Measurements from ENCODE around the gene SLC13A4. TPM values are rescaled to one million over a fixed set of nuclear protein-coding genes. Genes with fewer than 3 reads are reported as not detected.
"Not testable (repeated sequence)": the region's sequence is repeated elsewhere in the genome, so short reads cannot be mapped to it uniquely, and the experiment has no call there.

Gene SLC13A4
- total RNA-seq, 5 donors from 2014 or later (not counting 1 experiment from before 2014, with no cell fraction given): not detected

GRCh38 chr7:135648235-135648634 is 79.8 kb downstream of the SLC13A4 start:
- H3K36me3 ChIP-seq (ENCODE audit: control insufficient read depth in 2 of 2, extremely low read depth in 1 of 2, insufficient read depth in 1 of 2, low read length in 1 of 2): peaks cover 0 to 44% of the 10 kb centered on the region in 2 donors
- H3K4me1 ChIP-seq (ENCODE audit: control insufficient read depth in 1 of 2, extremely low read depth in 1 of 2, insufficient read depth in 2 of 2, low read length in 2 of 2): no peaks in the 10 kb centered on the region
- 100% methylated on average over 1 of the region's 7 CpGs for WGBS (ENCODE audit: insufficient coverage)
- no peaks in the 10 kb centered on the region for H3K9me3 Mint-ChIP-seq
- no peak overlapping the region for H3K27ac Mint-ChIP-seq
- H3K27me3 ChIP-seq (replicated peaks in 1 of 2; ENCODE audit: control insufficient read depth in 2 of 2, extremely low read depth in 1 of 2, insufficient read depth in 2 of 2, low read length in 1 of 2): no peaks in the 10 kb centered on the region
- no peak overlapping the region for H3K4me3 Mint-ChIP-seq
- no peaks in the 10 kb centered on the region for H3K27me3 Mint-ChIP-seq
- H3K4me1 Mint-ChIP-seq: peaks cover 0 to 8% (median 0%) of the 10 kb centered on the region in 3 donors
- H3K4me3 ChIP-seq (ENCODE audit: control insufficient read depth in 1 of 2, extremely low read depth in 1 of 2, low read length in 1 of 2): no peak overlapping the region
- H3K9me3 ChIP-seq: no peaks in the 10 kb centered on the region
- H3K36me3 Mint-ChIP-seq: peaks cover 26% of the 10 kb centered on the region
- ChIA-PET POLR2A (no interaction called here), CTCF (no interaction called here)
- no peak for ATAC-seq (replicated peaks in 1 of 4)
- no peak overlapping the region for H3K27ac ChIP-seq (ENCODE audit: low read length)
- DNase-seq: no peak

- POLR2A ChIA-PET: no interaction called here
- Mint-ChIP-seq H3K9me3 (no peaks in the 10 kb centered on the region), H3K4me3 (no peak overlapping the region), H3K27me3 (no peaks in the 10 kb centered on the region), H3K27ac (no peak overlapping the region), H3K4me1 (peaks cover 0 to 8% (median 0%) of the 10 kb centered on the region in 3 donors), H3K36me3 (peaks cover 28% of the 10 kb centered on the region)
- CTCF ChIA-PET: interaction anchor here in 1 of 2 donors (5.4 kb wide), 1 partner anchor 373 kb away, joined by 55 read pairs; no protein-coding TSS in a partner anchor
- no CpG with 5 or more reads among the region's 1 CpG for WGBS (ENCODE audit: insufficient coverage)
- DNase-seq: no peak
- Histone ChIP-seq H3K27ac (ENCODE audit: low read length) (no peak overlapping the region), H3K36me3 (ENCODE audit: control insufficient read depth in 2 of 2, extremely low read depth in 1 of 2, insufficient read depth in 1 of 2, low read length in 1 of 2) (peaks cover 0 to 49% of the 10 kb centered on the region in 2 donors), H3K4me1 (ENCODE audit: control insufficient read depth in 1 of 2, extremely low read depth in 1 of 2, insufficient read depth in 2 of 2, low read length in 2 of 2) (no peaks in the 10 kb centered on the region), H3K9me3 (no peaks in the 10 kb centered on the region), H3K27me3 (replicated peaks in 1 of 2; ENCODE audit: control insufficient read depth in 2 of 2, extremely low read depth in 1 of 2, insufficient read depth in 2 of 2, low read length in 1 of 2) (no peaks in the 10 kb centered on the region), H3K4me3 (ENCODE audit: control insufficient read depth in 1 of 2, extremely low read depth in 1 of 2, low read length in 1 of 2) (no peak overlapping the region)
- ATAC-seq (replicated peaks in 1 of 4): no peak
These were observed 80.2 kb downstream of the SLC13A4 start for GRCh38 chr7:135647755-135648154.

GRCh38 chr7:135645296-135645904 is 82.6 kb downstream of the SLC13A4 start:
- ChIA-PET POLR2A (interaction anchor here (0.6 to 0.7 kb wide), 2 partner anchors 8 to 76 kb away, joined by 3 read pairs; no protein-coding TSS in a partner anchor), CTCF (interaction anchor here (0.6 to 5.4 kb wide), 22 partner anchors 10 to 402 kb away, joined by 3 to 55 read pairs (median 4); partner anchors contain the start of gene STMP1 (in 1 of the 2))
- peaks cover 41% of the 10 kb centered on the region for H3K36me3 Mint-ChIP-seq
- H3K27me3 ChIP-seq (replicated peaks in 1 of 2; ENCODE audit: control insufficient read depth in 2 of 2, extremely low read depth in 1 of 2, insufficient read depth in 2 of 2, low read length in 1 of 2): no peaks in the 10 kb centered on the region
- peaks cover 8 to 65% of the 10 kb centered on the region in 2 donors for H3K36me3 ChIP-seq (ENCODE audit: control insufficient read depth in 2 of 2, extremely low read depth in 1 of 2, insufficient read depth in 1 of 2, low read length in 1 of 2)
- H3K27ac ChIP-seq (ENCODE audit: low read length): no peak overlapping the region
- 67% methylated on average over 3 of the region's 6 CpGs for WGBS (ENCODE audit: insufficient coverage)
- no peaks in the 10 kb centered on the region for H3K4me1 ChIP-seq (ENCODE audit: control insufficient read depth in 1 of 2, extremely low read depth in 1 of 2, insufficient read depth in 2 of 2, low read length in 2 of 2)
- H3K27ac Mint-ChIP-seq: no peak overlapping the region
- H3K4me1 Mint-ChIP-seq: peaks cover 0 to 8% (median 0%) of the 10 kb centered on the region in 3 donors
- H3K9me3 ChIP-seq: no peaks in the 10 kb centered on the region
- H3K27me3 Mint-ChIP-seq: no peaks in the 10 kb centered on the region
- H3K9me3 Mint-ChIP-seq: no peaks in the 10 kb centered on the region
- DNase-seq (peak in 8 of 35 experiments; percentile 3 to 62 (median 13)), ATAC-seq (replicated peaks in 1 of 4) (peak; percentile 68 to 73 (median 70))
- H3K4me3 ChIP-seq (ENCODE audit: control insufficient read depth in 1 of 2, extremely low read depth in 1 of 2, low read length in 1 of 2): no peak overlapping the region
- no peak overlapping the region for H3K4me3 Mint-ChIP-seq

- CTCF ChIA-PET: interaction anchor here (1.0 to 5.4 kb wide), 18 partner anchors 9 to 403 kb away, joined by 3 to 55 read pairs (median 5); partner anchors contain the start of gene STMP1 (in 1 of the 2)
- WGBS (ENCODE audit: insufficient coverage): no CpG with 5 or more reads among the region's 3 CpGs
- peaks cover 46% of the 10 kb centered on the region for H3K36me3 Mint-ChIP-seq
These were observed 83.3 kb downstream of the SLC13A4 start for GRCh38 chr7:135644729-135645128.

GRCh38 chr7:135644154-135644553 is 83.8 kb downstream of the SLC13A4 start:
- H3K4me1 Mint-ChIP-seq: peaks cover 0 to 8% (median 0%) of the 10 kb centered on the region in 3 donors
- H3K27me3 ChIP-seq (replicated peaks in 1 of 2; ENCODE audit: control insufficient read depth in 2 of 2, extremely low read depth in 1 of 2, insufficient read depth in 2 of 2, low read length in 1 of 2): no peaks in the 10 kb centered on the region
- H3K27me3 Mint-ChIP-seq: no peaks in the 10 kb centered on the region
- H3K4me3 ChIP-seq (ENCODE audit: control insufficient read depth in 1 of 2, extremely low read depth in 1 of 2, low read length in 1 of 2): no peak overlapping the region
- no peak overlapping the region for H3K27ac ChIP-seq (ENCODE audit: low read length)
- no peak overlapping the region for H3K4me3 Mint-ChIP-seq
- no peak for ATAC-seq (replicated peaks in 1 of 4)
- H3K9me3 ChIP-seq: no peaks in the 10 kb centered on the region
- H3K4me1 ChIP-seq (ENCODE audit: control insufficient read depth in 1 of 2, extremely low read depth in 1 of 2, insufficient read depth in 2 of 2, low read length in 2 of 2): no peaks in the 10 kb centered on the region
- H3K36me3 Mint-ChIP-seq: peaks cover 46% of the 10 kb centered on the region
- ChIA-PET CTCF (interaction anchor here (0.6 to 5.4 kb wide), 10 partner anchors 8 to 370 kb away, joined by 3 to 55 read pairs (median 6); no protein-coding TSS in a partner anchor), POLR2A (no interaction called here)
- no peak overlapping the region for H3K27ac Mint-ChIP-seq
- WGBS (ENCODE audit: insufficient coverage): 83% methylated on average over 3 of the region's 3 CpGs
- H3K36me3 ChIP-seq (ENCODE audit: control insufficient read depth in 2 of 2, extremely low read depth in 1 of 2, insufficient read depth in 1 of 2, low read length in 1 of 2): peaks cover 8 to 75% of the 10 kb centered on the region in 2 donors
- H3K9me3 Mint-ChIP-seq: no peaks in the 10 kb centered on the region
- no peak for DNase-seq

More at GRCh38 chr7:135644729-135645128, 83.3 kb downstream of the SLC13A4 start:
- Histone ChIP-seq H3K27me3 (replicated peaks in 1 of 2; ENCODE audit: control insufficient read depth in 2 of 2, extremely low read depth in 1 of 2, insufficient read depth in 2 of 2, low read length in 1 of 2) (no peaks in the 10 kb centered on the region), H3K4me3 (ENCODE audit: control insufficient read depth in 1 of 2, extremely low read depth in 1 of 2, low read length in 1 of 2) (no peak overlapping the region), H3K4me1 (ENCODE audit: control insufficient read depth in 1 of 2, extremely low read depth in 1 of 2, insufficient read depth in 2 of 2, low read length in 2 of 2) (no peaks in the 10 kb centered on the region), H3K9me3 (no peaks in the 10 kb centered on the region), H3K36me3 (ENCODE audit: control insufficient read depth in 2 of 2, extremely low read depth in 1 of 2, insufficient read depth in 1 of 2, low read length in 1 of 2) (peaks cover 8 to 69% of the 10 kb centered on the region in 2 donors), H3K27ac (ENCODE audit: low read length) (no peak overlapping the region)
- POLR2A ChIA-PET: interaction anchor here in 1 of 2 donors (0.6 kb wide), 1 partner anchor 14 kb away, joined by 3 read pairs; no protein-coding TSS in a partner anchor
- DNase-seq (no peak), ATAC-seq (replicated peaks in 1 of 4) (no peak)
- peaks cover 0 to 8% (median 0%) of the 10 kb centered on the region in 3 donors for H3K4me1 Mint-ChIP-seq
- H3K4me3 Mint-ChIP-seq: no peak overlapping the region
- no peak overlapping the region for H3K27ac Mint-ChIP-seq
- no peaks in the 10 kb centered on the region for H3K9me3 Mint-ChIP-seq
- no peaks in the 10 kb centered on the region for H3K27me3 Mint-ChIP-seq

- H3K4me1 ChIP-seq (ENCODE audit: control insufficient read depth in 1 of 2, extremely low read depth in 1 of 2, insufficient read depth in 2 of 2, low read length in 2 of 2); H3K4me3 ChIP-seq (ENCODE audit: control insufficient read depth in 1 of 2, extremely low read depth in 1 of 2, low read length in 1 of 2); H3K27ac ChIP-seq (ENCODE audit: low read length); H3K4me3 Mint-ChIP-seq; H3K27ac Mint-ChIP-seq; POLR2A ChIA-PET; H3K27me3 Mint-ChIP-seq; H3K4me1 Mint-ChIP-seq; DNase-seq; ATAC-seq (replicated peaks in 1 of 4); H3K9me3 Mint-ChIP-seq; H3K9me3 ChIP-seq; H3K27me3 ChIP-seq (replicated peaks in 1 of 2; ENCODE audit: control insufficient read depth in 2 of 2, extremely low read depth in 1 of 2, insufficient read depth in 2 of 2, low read length in 1 of 2): not testable (repeated sequence)
- CTCF ChIA-PET: interaction anchor here in 1 of 2 donors (1.3 kb wide), 1 partner anchor 365 kb away, joined by 3 read pairs; no protein-coding TSS in a partner anchor
- peaks cover 61% of the 10 kb centered on the region for H3K36me3 Mint-ChIP-seq
- peaks cover 8 to 81% of the 10 kb centered on the region in 2 donors for H3K36me3 ChIP-seq (ENCODE audit: control insufficient read depth in 2 of 2, extremely low read depth in 1 of 2, insufficient read depth in 1 of 2, low read length in 1 of 2)
These were observed 88.3 kb downstream of the SLC13A4 start for GRCh38 chr7:135639690-135640089.

Measured in T-cell (primary cell).